ENCODE results near the gene ALOX5AP.

DNA sequence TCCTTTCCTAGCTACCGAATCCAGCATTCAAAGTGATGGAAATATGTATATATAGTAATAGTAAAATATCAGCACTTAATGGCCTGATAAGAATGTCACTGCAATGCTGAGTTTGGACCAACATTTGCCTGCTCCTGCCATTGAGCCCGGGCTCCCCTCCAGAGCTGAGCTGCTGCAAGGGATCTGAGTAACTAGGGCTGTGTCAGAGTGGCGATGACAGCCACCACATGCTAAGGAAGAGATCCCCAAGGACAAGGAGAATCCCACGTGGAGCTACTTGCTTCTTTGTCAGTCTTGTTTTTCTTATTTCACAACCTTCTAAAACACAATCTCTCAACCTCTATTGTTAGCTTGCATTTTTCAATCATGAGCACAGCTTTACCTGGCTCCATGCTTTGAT lies 19.5 kb upstream of the ALOX5AP start:
- no peak for TF ChIP-seq NFYB (CRISPR knock-in tag; conservative IDR thresholded peaks at IDR 0.05; ENCODE audit: low read depth)
- TF ChIP-seq, protein P1, sequence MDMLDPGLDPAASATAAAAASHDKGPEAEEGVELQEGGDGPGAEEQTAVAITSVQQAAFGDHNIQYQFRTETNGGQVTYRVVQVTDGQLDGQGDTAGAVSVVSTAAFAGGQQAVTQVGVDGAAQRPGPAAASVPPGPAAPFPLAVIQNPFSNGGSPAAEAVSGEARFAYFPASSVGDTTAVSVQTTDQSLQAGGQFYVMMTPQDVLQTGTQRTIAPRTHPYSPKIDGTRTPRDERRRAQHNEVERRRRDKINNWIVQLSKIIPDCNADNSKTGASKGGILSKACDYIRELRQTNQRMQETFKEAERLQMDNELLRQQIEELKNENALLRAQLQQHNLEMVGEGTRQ (CRISPR knock-in tag; IDR thresholded peaks at IDR 0.05), result no peak
- no peak for TF ChIP-seq ZNF232 (CRISPR knock-in tag; IDR thresholded peaks at IDR 0.05)
- TF ChIP-seq CREB1 (CRISPR knock-in tag; IDR thresholded peaks at IDR 0.05), result no peak
- TF ChIP-seq CTCF (IDR thresholded peaks at IDR 0.05), result no peak
- TF ChIP-seq AFF4 (CRISPR knock-in tag; IDR thresholded peaks at IDR 0.05; ENCODE audit: borderline replicate concordance), result no peak
- no peak for TF ChIP-seq FOXJ3 (CRISPR knock-in tag; IDR thresholded peaks at IDR 0.05; ENCODE audit: borderline replicate concordance)
- no peak for TF ChIP-seq ZBTB43 (CRISPR knock-in tag; IDR thresholded peaks at IDR 0.05)
- TF ChIP-seq, protein P2, sequence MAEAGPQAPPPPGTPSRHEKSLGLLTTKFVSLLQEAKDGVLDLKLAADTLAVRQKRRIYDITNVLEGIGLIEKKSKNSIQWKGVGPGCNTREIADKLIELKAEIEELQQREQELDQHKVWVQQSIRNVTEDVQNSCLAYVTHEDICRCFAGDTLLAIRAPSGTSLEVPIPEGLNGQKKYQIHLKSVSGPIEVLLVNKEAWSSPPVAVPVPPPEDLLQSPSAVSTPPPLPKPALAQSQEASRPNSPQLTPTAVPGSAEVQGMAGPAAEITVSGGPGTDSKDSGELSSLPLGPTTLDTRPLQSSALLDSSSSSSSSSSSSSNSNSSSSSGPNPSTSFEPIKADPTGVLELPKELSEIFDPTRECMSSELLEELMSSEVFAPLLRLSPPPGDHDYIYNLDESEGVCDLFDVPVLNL (CRISPR knock-in tag; IDR thresholded peaks at IDR 0.05; ENCODE audit: borderline replicate concordance, low read depth), result no peak
